A549 (cell line): ENCODE measurements around the gene SSX2B.
"Not testable (repeated sequence)": the region's sequence is repeated elsewhere in the genome, so short reads cannot be mapped to it uniquely, and the experiment has no call there.

Experiments
- CBX8 ChIP-seq: fragments of 200-600 bp; sonication (generic); IDR thresholded peaks from 2 replicates; pipeline ENCODE4 v1.6.1; 2016
- CEBPB ChIP-seq, 2 experiments: fragments of >200 bp in 1 of 2; sonication (Bioruptor Twin) in 1 of 2; formaldehyde crosslinking in 1 of 2; IDR thresholded peaks; 2 replicates each; pipeline ENCODE4 v1.6.1; 2012 to 2016
- CHD2 ChIP-seq: fragments of 150-350 bp; IDR thresholded peaks from 2 replicates; pipeline ENCODE4 v1.6.1; 2014; ENCODE audit warnings: low read length; ENCODE audit not compliant: partially characterized antibody
- EHMT2 ChIP-seq: fragments of 200-600 bp; sonication (generic); IDR thresholded peaks from 2 replicates; pipeline ENCODE4 v1.6.1; 2016; ENCODE audit warnings: antibody characterized with exemption, low read depth, mild to moderate bottlenecking, moderate library complexity
- FOSB ChIP-seq: fragments of 250-450 bp; sonication (Bioruptor Pico); IDR thresholded peaks from 2 replicates; pipeline ENCODE4 v1.5.0; 2020; ENCODE audit warnings: mild to moderate bottlenecking, moderate library complexity
- FOSL2 ChIP-seq, 2 experiments: fragments of 450-650 bp in 1 of 2; fragments of >200 bp in 1 of 2; sonication (Bioruptor Twin) in 1 of 2; formaldehyde crosslinking; IDR thresholded peaks; 2 replicates each; pipeline versions ENCODE4 v1.5.0 to v1.6.1; 2016 to 2020; ENCODE audit warnings: mild to moderate bottlenecking in 1 of 2, moderate library complexity in 1 of 2
- JUNB ChIP-seq: fragments of >200 bp; sonication (Bioruptor Twin); formaldehyde crosslinking; IDR thresholded peaks from 2 replicates; pipeline ENCODE4 v1.6.1; 2016
- MYC ChIP-seq: IDR thresholded peaks from 2 replicates; pipeline ENCODE4 v1.6.1; 2012; ENCODE audit warnings: mild to moderate bottlenecking, inconsistent platforms, low read length, improper control_type of control experiment, borderline replicate concordance
- NR3C1 ChIP-seq: fragments of >200 bp; sonication (Bioruptor Twin); formaldehyde crosslinking; IDR thresholded peaks from 3 replicates; pipeline ENCODE4 v1.6.1; 2017
- POLR2A ChIP-seq: IDR thresholded peaks from 2 replicates; pipeline ENCODE4 v1.6.1; 2012; ENCODE audit warnings: mild to moderate bottlenecking, low read length
- TF ChIP-seq, protein P1 (sequence below): fragments of 450-650 bp; IDR thresholded peaks from 2 replicates; pipeline ENCODE4 v1.6.1; 2014; ENCODE audit warnings: antibody characterized with exemption
- TF ChIP-seq, protein P2 (sequence below): fragments of >200 bp; sonication (Bioruptor Twin); formaldehyde crosslinking; IDR thresholded peaks from 3 replicates; pipeline ENCODE4 v1.5.1; 2016
- TF ChIP-seq, protein P3 (sequence below): fragments of 200-600 bp; sonication (generic); IDR thresholded peaks from 2 replicates; pipeline ENCODE4 v1.6.1; 2016; ENCODE audit warnings: antibody characterized with exemption, mild to moderate bottlenecking, moderate library complexity

DNA sequence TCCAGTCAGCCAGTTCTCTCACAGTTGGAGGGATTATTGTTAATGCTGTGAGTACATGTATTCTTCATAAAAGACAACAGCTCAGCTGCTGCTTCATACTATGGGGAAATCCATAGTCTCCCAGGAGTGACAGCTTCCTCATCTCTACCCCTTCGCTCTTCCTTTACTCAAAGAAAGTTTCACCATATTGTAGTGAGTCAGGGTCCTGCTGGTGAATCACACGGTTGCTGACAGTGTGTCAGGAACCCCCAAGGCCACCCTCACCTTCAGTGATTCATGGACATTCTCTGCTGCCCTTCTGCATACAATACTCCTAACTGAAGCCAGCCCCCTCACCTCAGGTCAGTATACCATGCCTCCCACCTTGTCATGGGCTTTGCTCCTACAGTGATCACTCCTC lies 53.8 kb downstream of the SSX2B start:
- TF ChIP-seq, protein P1, sequence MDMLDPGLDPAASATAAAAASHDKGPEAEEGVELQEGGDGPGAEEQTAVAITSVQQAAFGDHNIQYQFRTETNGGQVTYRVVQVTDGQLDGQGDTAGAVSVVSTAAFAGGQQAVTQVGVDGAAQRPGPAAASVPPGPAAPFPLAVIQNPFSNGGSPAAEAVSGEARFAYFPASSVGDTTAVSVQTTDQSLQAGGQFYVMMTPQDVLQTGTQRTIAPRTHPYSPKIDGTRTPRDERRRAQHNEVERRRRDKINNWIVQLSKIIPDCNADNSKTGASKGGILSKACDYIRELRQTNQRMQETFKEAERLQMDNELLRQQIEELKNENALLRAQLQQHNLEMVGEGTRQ: not testable (repeated sequence)
- not testable (repeated sequence) for TF ChIP-seq POLR2A; EHMT2; CBX8; CHD2; JUNB; FOSB (CRISPR knock-in tag); FOSL2 (IDR thresholded peaks at IDR 0.05); FOSL2 (CRISPR knock-in tag; IDR thresholded peaks at IDR 0.05); MYC; NR3C1; CEBPB (IDR thresholded peaks at IDR 0.05)
- TF ChIP-seq, protein P2, sequence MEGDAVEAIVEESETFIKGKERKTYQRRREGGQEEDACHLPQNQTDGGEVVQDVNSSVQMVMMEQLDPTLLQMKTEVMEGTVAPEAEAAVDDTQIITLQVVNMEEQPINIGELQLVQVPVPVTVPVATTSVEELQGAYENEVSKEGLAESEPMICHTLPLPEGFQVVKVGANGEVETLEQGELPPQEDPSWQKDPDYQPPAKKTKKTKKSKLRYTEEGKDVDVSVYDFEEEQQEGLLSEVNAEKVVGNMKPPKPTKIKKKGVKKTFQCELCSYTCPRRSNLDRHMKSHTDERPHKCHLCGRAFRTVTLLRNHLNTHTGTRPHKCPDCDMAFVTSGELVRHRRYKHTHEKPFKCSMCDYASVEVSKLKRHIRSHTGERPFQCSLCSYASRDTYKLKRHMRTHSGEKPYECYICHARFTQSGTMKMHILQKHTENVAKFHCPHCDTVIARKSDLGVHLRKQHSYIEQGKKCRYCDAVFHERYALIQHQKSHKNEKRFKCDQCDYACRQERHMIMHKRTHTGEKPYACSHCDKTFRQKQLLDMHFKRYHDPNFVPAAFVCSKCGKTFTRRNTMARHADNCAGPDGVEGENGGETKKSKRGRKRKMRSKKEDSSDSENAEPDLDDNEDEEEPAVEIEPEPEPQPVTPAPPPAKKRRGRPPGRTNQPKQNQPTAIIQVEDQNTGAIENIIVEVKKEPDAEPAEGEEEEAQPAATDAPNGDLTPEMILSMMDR: not testable (repeated sequence)
- TF ChIP-seq, protein P3, sequence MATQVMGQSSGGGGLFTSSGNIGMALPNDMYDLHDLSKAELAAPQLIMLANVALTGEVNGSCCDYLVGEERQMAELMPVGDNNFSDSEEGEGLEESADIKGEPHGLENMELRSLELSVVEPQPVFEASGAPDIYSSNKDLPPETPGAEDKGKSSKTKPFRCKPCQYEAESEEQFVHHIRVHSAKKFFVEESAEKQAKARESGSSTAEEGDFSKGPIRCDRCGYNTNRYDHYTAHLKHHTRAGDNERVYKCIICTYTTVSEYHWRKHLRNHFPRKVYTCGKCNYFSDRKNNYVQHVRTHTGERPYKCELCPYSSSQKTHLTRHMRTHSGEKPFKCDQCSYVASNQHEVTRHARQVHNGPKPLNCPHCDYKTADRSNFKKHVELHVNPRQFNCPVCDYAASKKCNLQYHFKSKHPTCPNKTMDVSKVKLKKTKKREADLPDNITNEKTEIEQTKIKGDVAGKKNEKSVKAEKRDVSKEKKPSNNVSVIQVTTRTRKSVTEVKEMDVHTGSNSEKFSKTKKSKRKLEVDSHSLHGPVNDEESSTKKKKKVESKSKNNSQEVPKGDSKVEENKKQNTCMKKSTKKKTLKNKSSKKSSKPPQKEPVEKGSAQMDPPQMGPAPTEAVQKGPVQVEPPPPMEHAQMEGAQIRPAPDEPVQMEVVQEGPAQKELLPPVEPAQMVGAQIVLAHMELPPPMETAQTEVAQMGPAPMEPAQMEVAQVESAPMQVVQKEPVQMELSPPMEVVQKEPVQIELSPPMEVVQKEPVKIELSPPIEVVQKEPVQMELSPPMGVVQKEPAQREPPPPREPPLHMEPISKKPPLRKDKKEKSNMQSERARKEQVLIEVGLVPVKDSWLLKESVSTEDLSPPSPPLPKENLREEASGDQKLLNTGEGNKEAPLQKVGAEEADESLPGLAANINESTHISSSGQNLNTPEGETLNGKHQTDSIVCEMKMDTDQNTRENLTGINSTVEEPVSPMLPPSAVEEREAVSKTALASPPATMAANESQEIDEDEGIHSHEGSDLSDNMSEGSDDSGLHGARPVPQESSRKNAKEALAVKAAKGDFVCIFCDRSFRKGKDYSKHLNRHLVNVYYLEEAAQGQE: not testable (repeated sequence)
